ENCODE results near the gene NSMF.

NSMF gene

GRCh38 chr9:137421838-137422603 lies 37.1 kb downstream of the NSMF start:
- no peak for DNase-seq
- Histone ChIP-seq H3K4me3 (ENCODE audit: low read depth, low read length) (peak overlapping the region; percentile 93), H3K36me3 (no peaks in the 10 kb centered on the region; the same call in 1 of the 2 replicates), H3K9me3 (ENCODE audit: severe bottlenecking) (no peaks in the 10 kb centered on the region), H3K27ac (peak overlapping the region; percentile 61), H3K27me3 (ENCODE audit: insufficient read depth, low read depth, severe bottlenecking) (no peaks in the 10 kb centered on the region)
- no peak for TF ChIP-seq CTCF (IDR thresholded peaks at IDR 0.05; ENCODE audit: low read depth, low read length)

DNA sequence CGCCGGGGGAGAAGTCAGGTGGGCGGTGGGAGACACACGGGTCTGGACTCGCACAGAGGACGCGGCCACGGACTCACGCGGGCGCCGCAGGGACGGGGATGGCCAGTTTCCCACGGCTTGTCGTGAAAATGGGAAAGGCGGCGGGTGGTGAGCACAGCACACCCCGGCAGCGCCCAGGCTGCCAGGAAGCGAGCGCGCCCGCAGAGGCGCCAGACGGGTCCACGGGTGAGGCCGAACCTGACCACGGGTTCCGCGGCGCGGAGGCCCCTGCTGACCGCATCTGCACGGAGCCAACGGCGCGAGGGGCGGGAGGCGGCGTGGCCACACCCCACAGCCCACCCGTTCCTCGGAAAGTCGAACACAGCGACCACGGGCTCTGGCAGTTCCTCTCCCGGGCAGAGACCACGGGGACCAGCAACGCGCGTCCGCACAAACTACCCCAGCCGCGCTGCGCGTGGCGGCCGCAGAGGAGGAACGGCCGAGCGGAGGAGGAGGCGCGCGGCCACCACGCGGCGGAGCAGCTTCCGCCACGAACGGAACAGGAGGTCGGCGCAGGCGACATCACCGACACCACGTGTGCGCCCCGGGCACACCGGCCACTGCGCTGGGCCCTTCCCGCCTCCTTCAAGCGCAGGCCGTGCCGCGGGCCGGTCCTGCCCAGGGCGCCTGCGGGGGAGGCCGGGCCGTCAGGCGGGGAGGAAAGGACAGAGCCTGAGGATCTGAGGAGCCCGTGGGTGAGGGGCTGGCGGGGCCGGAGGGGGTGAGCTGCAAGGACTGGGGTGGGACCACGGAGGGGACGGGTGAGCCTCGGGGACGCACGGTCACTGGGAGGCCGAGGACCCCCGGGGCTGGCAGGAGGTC lies 41.7 kb downstream of the NSMF start:
- no peak for DNase-seq
- TF ChIP-seq CTCF (IDR thresholded peaks at IDR 0.05; ENCODE audit: low read depth, low read length) = no peak
- Histone ChIP-seq H3K36me3 (no peaks in the 10 kb centered on the region; the same call in 1 of the 2 replicates), H3K27ac (no peak overlapping the region), H3K27me3 (ENCODE audit: insufficient read depth, low read depth, severe bottlenecking) (no peaks in the 10 kb centered on the region), H3K9me3 (ENCODE audit: severe bottlenecking) (no peaks in the 10 kb centered on the region), H3K4me3 (ENCODE audit: low read depth, low read length) (no peak overlapping the region)

DNA sequence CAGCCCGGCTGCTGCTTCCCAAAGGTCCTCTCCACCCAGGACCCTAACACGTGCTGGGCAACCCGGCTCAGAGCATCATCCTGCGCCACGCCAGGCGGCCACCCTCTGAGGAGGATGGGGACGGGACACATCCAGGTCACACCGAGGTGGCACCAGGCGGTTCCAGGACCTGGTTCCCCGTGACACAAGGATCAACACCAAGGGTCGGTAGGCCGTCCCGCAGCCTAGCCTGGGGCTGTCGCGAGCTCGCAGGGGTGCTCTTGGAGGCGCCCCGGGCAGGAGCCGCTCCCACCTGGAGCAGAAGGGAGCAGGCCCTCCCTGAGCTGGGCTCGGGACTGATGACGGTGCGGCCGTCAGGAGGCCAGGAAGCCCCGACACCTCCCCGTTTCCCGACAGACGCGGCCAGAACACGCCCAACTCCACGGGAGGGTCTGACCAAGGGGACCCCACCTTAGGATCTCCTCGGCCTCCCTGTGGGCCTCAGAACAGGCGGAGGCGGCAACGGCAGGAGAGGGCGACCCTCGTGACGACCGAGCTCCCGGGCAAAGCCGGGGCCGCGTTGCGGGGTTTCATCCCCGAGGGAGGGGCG lies 42.5 kb downstream of the NSMF start:
- Histone ChIP-seq H3K27me3 (ENCODE audit: insufficient read depth, low read depth, severe bottlenecking) (no peaks in the 10 kb centered on the region), H3K27ac (no peak overlapping the region), H3K36me3 (no peaks in the 10 kb centered on the region; the same call in 1 of the 2 replicates), H3K4me3 (ENCODE audit: low read depth, low read length) (no peak overlapping the region), H3K9me3 (ENCODE audit: severe bottlenecking) (no peaks in the 10 kb centered on the region)
- no peak for TF ChIP-seq CTCF (IDR thresholded peaks at IDR 0.05; ENCODE audit: low read depth, low read length)
- no peak for DNase-seq

GRCh38 chr9:137416006-137416562 lies 43.0 kb downstream of the NSMF start:
- Histone ChIP-seq H3K36me3 (no peaks in the 10 kb centered on the region; the same call in 1 of the 2 replicates), H3K27ac (no peak overlapping the region), H3K9me3 (ENCODE audit: severe bottlenecking) (no peaks in the 10 kb centered on the region), H3K27me3 (ENCODE audit: insufficient read depth, low read depth, severe bottlenecking) (no peaks in the 10 kb centered on the region), H3K4me3 (ENCODE audit: low read depth, low read length) (no peak overlapping the region)
- DNase-seq = no peak
- no peak for TF ChIP-seq CTCF (IDR thresholded peaks at IDR 0.05; ENCODE audit: low read depth, low read length)

DNA sequence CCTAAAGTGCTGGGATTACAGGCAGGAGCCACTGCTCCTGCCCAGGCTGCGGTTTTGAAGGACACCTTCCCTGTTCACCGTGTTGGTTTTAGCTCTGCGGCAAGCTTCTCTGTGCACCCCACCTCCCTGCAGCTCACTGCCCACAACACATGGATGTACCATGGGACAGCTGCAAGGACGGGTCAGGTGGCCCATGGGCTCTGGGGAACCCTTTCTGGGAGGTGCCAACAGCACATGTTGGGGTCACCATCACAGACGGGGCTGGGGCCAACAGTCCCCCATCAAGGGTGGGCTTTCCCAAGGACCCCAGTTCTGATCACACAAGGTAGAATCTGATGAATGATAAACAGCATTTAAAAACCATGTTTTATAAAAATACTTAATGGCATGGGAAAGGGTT lies 43.7 kb downstream of the NSMF start:
- DNase-seq = no peak
- no peak overlapping the region for H3K27ac ChIP-seq
- no peak for TF ChIP-seq CTCF (IDR thresholded peaks at IDR 0.05; ENCODE audit: low read depth, low read length)
- H3K36me3 ChIP-seq = no peaks in the 10 kb centered on the region
- H3K27me3 ChIP-seq (ENCODE audit: insufficient read depth, low read depth, severe bottlenecking) = no peaks in the 10 kb centered on the region
- no peak overlapping the region for H3K4me3 ChIP-seq (ENCODE audit: low read depth, low read length)
- H3K9me3 ChIP-seq (ENCODE audit: severe bottlenecking) = no peaks in the 10 kb centered on the region

Measured in WERI-Rb-1 (cell line).